ENCODE results near the gene TCFL5. TPM values are rescaled to one million over a fixed set of nuclear protein-coding genes. Genes with fewer than 3 reads are reported as not detected.
A peak's percentile ranks its signal among the peaks of the same experiment; 100 is the strongest.

Gene TCFL5
- total RNA-seq, 1 experiment from 2014 or later: 15.1 TPM

- intact Hi-C loops (cut with micrococcal nuclease; ENCODE audit: unreplicated experiment): no loop called here
- TF ChIP-seq, protein P1, sequence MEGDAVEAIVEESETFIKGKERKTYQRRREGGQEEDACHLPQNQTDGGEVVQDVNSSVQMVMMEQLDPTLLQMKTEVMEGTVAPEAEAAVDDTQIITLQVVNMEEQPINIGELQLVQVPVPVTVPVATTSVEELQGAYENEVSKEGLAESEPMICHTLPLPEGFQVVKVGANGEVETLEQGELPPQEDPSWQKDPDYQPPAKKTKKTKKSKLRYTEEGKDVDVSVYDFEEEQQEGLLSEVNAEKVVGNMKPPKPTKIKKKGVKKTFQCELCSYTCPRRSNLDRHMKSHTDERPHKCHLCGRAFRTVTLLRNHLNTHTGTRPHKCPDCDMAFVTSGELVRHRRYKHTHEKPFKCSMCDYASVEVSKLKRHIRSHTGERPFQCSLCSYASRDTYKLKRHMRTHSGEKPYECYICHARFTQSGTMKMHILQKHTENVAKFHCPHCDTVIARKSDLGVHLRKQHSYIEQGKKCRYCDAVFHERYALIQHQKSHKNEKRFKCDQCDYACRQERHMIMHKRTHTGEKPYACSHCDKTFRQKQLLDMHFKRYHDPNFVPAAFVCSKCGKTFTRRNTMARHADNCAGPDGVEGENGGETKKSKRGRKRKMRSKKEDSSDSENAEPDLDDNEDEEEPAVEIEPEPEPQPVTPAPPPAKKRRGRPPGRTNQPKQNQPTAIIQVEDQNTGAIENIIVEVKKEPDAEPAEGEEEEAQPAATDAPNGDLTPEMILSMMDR (IDR thresholded peaks at IDR 0.05; ENCODE audit: insufficient read depth in 1 of 2, low read depth in 1 of 2, low read length in 1 of 2, severe bottlenecking in 1 of 2, unreplicated experiment in 1 of 2): no peak
- Histone ChIP-seq H3K4me1 (peaks cover 23% of the 10 kb centered on the region), H3K36me3 (ENCODE audit: control insufficient read depth, insufficient read depth, low read length) (peaks cover 7% of the 10 kb centered on the region), H3K27me3 (replicated peaks; ENCODE audit: control insufficient read depth, insufficient read depth, low read length) (no peaks in the 10 kb centered on the region), H3K9me3 (no peaks in the 10 kb centered on the region), H3K4me3 (ENCODE audit: low read depth, low read length) (no peak overlapping the region)
- Mint-ChIP-seq H3K4me3 (ENCODE audit: unreplicated experiment) (peak overlapping the region; percentile 52), H3K27me3 (ENCODE audit: insufficient read depth, unreplicated experiment) (no peaks in the 10 kb centered on the region), H3K36me3 (ENCODE audit: insufficient read depth, unreplicated experiment) (peaks cover 30% of the 10 kb centered on the region), H3K4me1 (ENCODE audit: low read depth, unreplicated experiment) (peaks cover 11% of the 10 kb centered on the region), H3K27ac (ENCODE audit: unreplicated experiment) (peak overlapping the region; percentile 33), H3K9me3 (ENCODE audit: unreplicated experiment) (no peaks in the 10 kb centered on the region)
- BruUV-seq (replicated peaks): no TSS peak
- CTCF ChIA-PET: interaction anchor here (0.5 to 1.0 kb wide), 2 partner anchors 21 to 25 kb away, joined by 4 to 6 read pairs; no protein-coding TSS in a partner anchor
- DNase-seq: peak; percentile 62 to 82
- POLR2A ChIA-PET: interaction anchor here (0.6 kb wide), 1 partner anchor 384 kb away, joined by 3 read pairs; no protein-coding TSS in a partner anchor
Observed at GRCh38 chr20:62815066-62815991, 46.3 kb downstream of the TCFL5 start.

GRCh38 chr20:62814709-62815065 lies 46.9 kb downstream of the TCFL5 start:
- intact Hi-C loops (cut with micrococcal nuclease; ENCODE audit: unreplicated experiment): no loop called here
- no peak for DNase-seq
- CTCF ChIA-PET: interaction anchor here (1.0 kb wide), 1 partner anchor 21 kb away, joined by 6 read pairs; no protein-coding TSS in a partner anchor
- Mint-ChIP-seq H3K27me3 (ENCODE audit: insufficient read depth, unreplicated experiment) (no peaks in the 10 kb centered on the region), H3K4me3 (ENCODE audit: unreplicated experiment) (peak overlapping the region; percentile 52), H3K36me3 (ENCODE audit: insufficient read depth, unreplicated experiment) (peaks cover 33% of the 10 kb centered on the region), H3K9me3 (ENCODE audit: unreplicated experiment) (no peaks in the 10 kb centered on the region), H3K27ac (ENCODE audit: unreplicated experiment) (peak overlapping the region; percentile 33), H3K4me1 (ENCODE audit: low read depth, unreplicated experiment) (peaks cover 11% of the 10 kb centered on the region)
- POLR2A ChIA-PET: no interaction called here
- peaks cover 13% of the 10 kb centered on the region for H3K36me3 ChIP-seq (ENCODE audit: control insufficient read depth, insufficient read depth, low read length)
- H3K9me3 ChIP-seq: no peaks in the 10 kb centered on the region
- H3K4me1 ChIP-seq: peaks cover 23% of the 10 kb centered on the region
- no peak overlapping the region for H3K4me3 ChIP-seq (ENCODE audit: low read depth, low read length)
- H3K27me3 ChIP-seq (replicated peaks; ENCODE audit: control insufficient read depth, insufficient read depth, low read length): no peaks in the 10 kb centered on the region
- TF ChIP-seq, protein P1 (IDR thresholded peaks at IDR 0.05; ENCODE audit: insufficient read depth in 1 of 2, low read depth in 1 of 2, low read length in 1 of 2, severe bottlenecking in 1 of 2, unreplicated experiment in 1 of 2): no peak
- BruUV-seq (replicated peaks): no TSS peak

GRCh38 chr20:62814060-62814708 lies 47.4 kb downstream of the TCFL5 start:
- peaks cover 17% of the 10 kb centered on the region for H3K36me3 ChIP-seq (ENCODE audit: control insufficient read depth, insufficient read depth, low read length)
- peaks cover 23% of the 10 kb centered on the region for H3K4me1 ChIP-seq
- Mint-ChIP-seq H3K4me1 (ENCODE audit: low read depth, unreplicated experiment) (peaks cover 11% of the 10 kb centered on the region), H3K36me3 (ENCODE audit: insufficient read depth, unreplicated experiment) (peaks cover 38% of the 10 kb centered on the region), H3K9me3 (ENCODE audit: unreplicated experiment) (no peaks in the 10 kb centered on the region), H3K27me3 (ENCODE audit: insufficient read depth, unreplicated experiment) (no peaks in the 10 kb centered on the region), H3K4me3 (ENCODE audit: unreplicated experiment) (peak overlapping the region; percentile 16), H3K27ac (ENCODE audit: unreplicated experiment) (peak overlapping the region; percentile 33)
- DNase-seq: no peak
- intact Hi-C loops (cut with micrococcal nuclease; ENCODE audit: unreplicated experiment): no loop called here
- BruUV-seq (replicated peaks): no TSS peak
- TF ChIP-seq, protein P1 (IDR thresholded peaks at IDR 0.05; ENCODE audit: insufficient read depth in 1 of 2, low read depth in 1 of 2, low read length in 1 of 2, severe bottlenecking in 1 of 2, unreplicated experiment in 1 of 2): no peak
- ChIA-PET POLR2A (no interaction called here), CTCF (no interaction called here)
- no peaks in the 10 kb centered on the region for H3K9me3 ChIP-seq
- no peak overlapping the region for H3K4me3 ChIP-seq (ENCODE audit: low read depth, low read length)
- no peaks in the 10 kb centered on the region for H3K27me3 ChIP-seq (replicated peaks; ENCODE audit: control insufficient read depth, insufficient read depth, low read length)

All from Caco-2 (cell line).